Astrocyte of the spinal cord (primary cell): ENCODE results near the gene GAREM1.

Experiments
- DNase-seq: peaks from one replicate; pipeline ENCODE4 v3.0.0; 2011; ENCODE audit warnings: low read depth, low spot score
- H3K4me3 ChIP-seq: 2 replicates; pipeline ENCODE4 v1.5.1; 2011; ENCODE audit warnings: low read depth, mild to moderate bottlenecking, low read length, moderate library complexity
- CTCF ChIP-seq: IDR thresholded peaks from 2 replicates; pipeline ENCODE4 v1.5.1; 2012; ENCODE audit warnings: low read depth, mild to moderate bottlenecking, low read length, inconsistent platforms
- in situ Hi-C: cut with HindIII; loops from 2 replicates; pipeline ENCODE4 v1.10.0; 2017; ENCODE audit warnings: low sequenced_read_pairs

Gene GAREM1

GRCh38 chr18:32308493-32309120 lies 162.1 kb downstream of the GAREM1 start:
- peak; percentile 86 for DNase-seq
- TF ChIP-seq CTCF: no peak
- no peak overlapping the region for H3K4me3 ChIP-seq
- in situ Hi-C loops: no loop called here

- no peak overlapping the region for H3K4me3 ChIP-seq
- in situ Hi-C loops: no loop called here
- TF ChIP-seq CTCF: no peak
- no peak for DNase-seq
Observed at GRCh38 chr18:32303400-32303799, 167.3 kb downstream of the GAREM1 start.

- H3K4me3 ChIP-seq: no peak overlapping the region
- TF ChIP-seq CTCF: no peak
- in situ Hi-C loops: no loop called here
- no peak for DNase-seq
Observed at GRCh38 chr18:32302806-32303205, 167.9 kb downstream of the GAREM1 start.

- in situ Hi-C loops: no loop called here
- peak; percentile 85 for DNase-seq
- no peak for TF ChIP-seq CTCF
- no peak overlapping the region for H3K4me3 ChIP-seq
Observed at GRCh38 chr18:32301976-32302743, 168.5 kb downstream of the GAREM1 start.

- in situ Hi-C loops: no loop called here
- no peak for TF ChIP-seq CTCF
Observed at GRCh38 chr18:32301361-32301760, 169.3 kb downstream of the GAREM1 start.

GRCh38 chr18:32300914-32301313 lies 169.8 kb downstream of the GAREM1 start:
- no peak for DNase-seq
- no peak overlapping the region for H3K4me3 ChIP-seq
- TF ChIP-seq CTCF: no peak
- in situ Hi-C loops: no loop called here

More at GRCh38 chr18:32301361-32301760, 169.3 kb downstream of the GAREM1 start:
- no peak for DNase-seq
- H3K4me3 ChIP-seq: no peak overlapping the region
